Spleen (tissue), 11 donors: ENCODE measurements around the gene XPO4. TPM values are rescaled to one million over a fixed set of nuclear protein-coding genes. Genes with fewer than 3 reads are reported as not detected.
A peak's percentile ranks its signal among the peaks of the same experiment; 100 is the strongest.
"Not testable (repeated sequence)": the region's sequence is repeated elsewhere in the genome, so short reads cannot be mapped to it uniquely, and the experiment has no call there.

Experiments
- DNase-seq: peaks from one replicate; pipeline ENCODE4 v3.0.0-alpha.2; 2020
- H3K27ac ChIP-seq, 8 donors: fragments of 200-600 bp; sonication (generic) in 7 of 8; 1 replicate in 4 of 8; 2 replicates in 4 of 8; pipeline versions ENCODE4 v1.5.0 to v1.8.0; 2016 to 2021; ENCODE audit warnings: inconsistent platforms in 4 of 8, mild to moderate bottlenecking in 4 of 8, moderate library complexity in 1 of 8
- H3K27me3 ChIP-seq, 7 donors: fragments of 200-600 bp; sonication (generic) in 6 of 7; replicated peaks in 1 of 7; 1 replicate in 4 of 7; 2 replicates in 3 of 7; pipeline versions ENCODE4 v1.5.0 to v1.8.0; 2016 to 2021; ENCODE audit warnings: inconsistent platforms in 3 of 7, mild to moderate bottlenecking in 1 of 7
- H3K36me3 ChIP-seq, 6 donors: fragments of 200-600 bp; sonication (generic) in 5 of 6; 1 replicate in 4 of 6; 2 replicates in 2 of 6; pipeline versions ENCODE4 v1.5.0 to v1.8.0; 2016 to 2021; ENCODE audit warnings: inconsistent platforms in 2 of 6
- H3K4me1 ChIP-seq, 6 donors: fragments of 200-600 bp; sonication (generic) in 5 of 6; 1 replicate in 3 of 6; 2 replicates in 3 of 6; pipeline versions ENCODE4 v1.5.0 to v1.8.0; 2016 to 2021; ENCODE audit warnings: inconsistent platforms in 3 of 6
- H3K4me3 ChIP-seq, 8 donors: fragments of 200-600 bp; sonication (generic) in 7 of 8; 1 replicate in 4 of 8; 2 replicates in 4 of 8; pipeline versions ENCODE4 v1.5.0 to v1.8.0; 2016 to 2021; ENCODE audit warnings: inconsistent platforms in 4 of 8, mild to moderate bottlenecking in 4 of 8, moderate library complexity in 2 of 8
- H3K9me3 ChIP-seq, 8 donors: fragments of 200-600 bp; sonication (generic) in 7 of 8; 1 replicate in 4 of 8; 2 replicates in 4 of 8; pipeline versions ENCODE4 v1.5.0 to v1.8.0; 2016 to 2021; ENCODE audit warnings: inconsistent platforms in 4 of 8
- CTCF ChIP-seq, 11 experiments: fragments of 200-600 bp in 7 of 11; fragments of 450-650 bp in 4 of 11; sonication (generic) in 4 of 11; IDR thresholded peaks in 8 of 11; conservative IDR thresholded peaks in 3 of 11; 1 replicate in 7 of 11; 2 replicates in 4 of 11; pipeline versions ENCODE4 v1.4.0 to v1.8.0; 2016 to 2021; ENCODE audit warnings: antibody characterized with exemption in 11 of 11, inconsistent platforms in 4 of 11, mild to moderate bottlenecking in 1 of 11
- POLR2A ChIP-seq, 3 donors: fragments of 450-650 bp; IDR thresholded peaks; one replicate each; pipeline ENCODE4 v1.5.1; 2017; ENCODE audit warnings: antibody characterized with exemption in 3 of 3, mild to moderate bottlenecking in 1 of 3
- POLR2AphosphoS5 ChIP-seq, 3 donors: sonication (generic); formaldehyde crosslinking; IDR thresholded peaks; one replicate each; pipeline ENCODE4 v1.5.1; 2017; ENCODE audit warnings: antibody characterized with exemption in 3 of 3
- WGBS, 5 donors: extraction: QIAGEN DNeasy Blood & Tissue Kit in 3 of 5; methylation state at CpG; one replicate each; pipeline versions ENCODE4 v1.1.5 to v1.1.7; 2013 to 2018; 5-methylcytosine and 5-hydroxymethylcytosine counted together
- intact Hi-C: fragments of 100-400 bp; cut with DNase I; formaldehyde crosslinking; loops from one replicate; pipeline ENCODE4 v1.15.0; 2023; ENCODE audit warnings: low total_unique reads
- polyA plus RNA-seq, 3 donors: library from polyadenylated mRNA; stranded (reverse); fragments of 200-250 nt; gene quantifications; one replicate each; pipeline ENCODE4 v1.2.1, GENCODE V29; 2013
- total RNA-seq, 7 donors: library from RNA; depleted of rRNA in 3 of 7; stranded (reverse); fragments of >200 nt in 3 of 7; fragmentation: NEBNext Ultra II Directional in 4 of 7; extraction: Animal tissue kit (Norgen Biotek cat#: 25700) in 4 of 7; gene quantifications; one replicate each; pipeline versions ENCODE4 v1.1.0 to v1.2.1, GENCODE V29; 2016 to 2021
- donor health status: healthy with polysubstance abuse.
- donor health status: DM: no; HTN: no; CAD: no; lungs with moderate emphysema.
- donor health status: DM: no; HTN: no; CAD: no.
- donor health status: Bipolar disorder and iron deficiency.
- donor health status: healthy.
- donor health status: DM: no; HTN: no; CAD: no.
- donor health status: DM: yes; HTN: yes; CAD: no.

Gene XPO4
- total and polyA plus RNA-seq, 10 donors = 3.1 to 23.1 (median 17.5) TPM

GRCh38 chr13:20924758-20925394 is 22.3 kb upstream of the XPO4 start:
- intact Hi-C loops = loop anchor here (5.0 to 10.0 kb wide), 3 partner anchors 210 to 730 kb away; partner anchors contain the start of gene GJB2
- WGBS, 5 donors = 31 to 37% (median 33%) methylated on average over 3 of the region's 3 CpGs
- no peaks in the 10 kb centered on the region for H3K27me3 ChIP-seq

GRCh38 chr13:20923272-20923671 is 20.7 kb upstream of the XPO4 start:
- Histone ChIP-seq H3K27ac (no peak overlapping the region), H3K36me3 (no peaks in the 10 kb centered on the region), H3K4me1 (no peaks in the 10 kb centered on the region), H3K4me3 (no peak overlapping the region), H3K27me3 (no peaks in the 10 kb centered on the region), H3K9me3 (no peaks in the 10 kb centered on the region)
- intact Hi-C loops = loop anchor here (5.0 to 10.0 kb wide), 3 partner anchors 208 to 728 kb away; partner anchors contain the start of gene GJB2
- TF ChIP-seq POLR2AphosphoS5 (IDR thresholded peaks at IDR 0.05) (no peak), CTCF (IDR thresholded peaks at IDR 0.05 in 8 of 11, conservative IDR thresholded peaks at IDR 0.05 in 3 of 11) (no peak), POLR2A (IDR thresholded peaks at IDR 0.05) (no peak)
- 77 to 85% (median 82%) methylated on average over 4 of the region's 4 CpGs for WGBS, 5 donors
- DNase-seq = peak; percentile 38

More at GRCh38 chr13:20924758-20925394, 22.3 kb upstream of the XPO4 start:
- H3K4me1 ChIP-seq = no peaks in the 10 kb centered on the region
- H3K27ac ChIP-seq = no peak overlapping the region
- H3K9me3 ChIP-seq = no peaks in the 10 kb centered on the region
- no peak overlapping the region for H3K4me3 ChIP-seq
- peak; percentile 75 for DNase-seq
- H3K36me3 ChIP-seq = no peaks in the 10 kb centered on the region
- TF ChIP-seq POLR2AphosphoS5 (IDR thresholded peaks at IDR 0.05) (no peak), CTCF (IDR thresholded peaks at IDR 0.05 in 8 of 11, conservative IDR thresholded peaks at IDR 0.05 in 3 of 11) (peak; percentile 32 to 72 (median 62))

- DNase-seq = peak; percentile 41
- Histone ChIP-seq H3K27me3 (no peaks in the 10 kb centered on the region), H3K4me3 (no peak overlapping the region), H3K9me3 (no peaks in the 10 kb centered on the region), H3K36me3 (no peaks in the 10 kb centered on the region), H3K27ac (no peak overlapping the region), H3K4me1 (no peaks in the 10 kb centered on the region)
- WGBS, 5 donors = 83 to 92% (median 89%) methylated on average over 3 to 4 of the region's 4 CpGs
- TF ChIP-seq CTCF (IDR thresholded peaks at IDR 0.05 in 8 of 11, conservative IDR thresholded peaks at IDR 0.05 in 3 of 11) (no peak), POLR2AphosphoS5 (IDR thresholded peaks at IDR 0.05) (no peak), POLR2A (IDR thresholded peaks at IDR 0.05) (no peak)
- intact Hi-C loops = loop anchor here (5.0 to 10.0 kb wide), 3 partner anchors 207 to 727 kb away; partner anchors contain the start of gene GJB2
These were observed 19.0 kb upstream of the XPO4 start for GRCh38 chr13:20921572-20921971.

GRCh38 chr13:20915676-20916075 is 13.1 kb upstream of the XPO4 start:
- intact Hi-C loops, H3K27me3 ChIP-seq, H3K9me3 ChIP-seq, H3K27ac ChIP-seq, H3K36me3 ChIP-seq, H3K4me1 ChIP-seq, DNase-seq, H3K4me3 ChIP-seq: not testable (repeated sequence)
- 92 to 99% (median 93%) methylated on average over 6 of the region's 6 CpGs for WGBS, 5 donors
